Endothelial cell of umbilical vein (primary cell): Measurements from ENCODE around the gene EPHB6.

Source experiments
- EZH2 ChIP-seq: IDR thresholded peaks from 2 replicates; pipeline ENCODE4 v1.6.1; 2012; ENCODE audit warnings: borderline replicate concordance, low read depth, mild to moderate bottlenecking, moderate library complexity, low read length, inconsistent platforms; ENCODE audit not compliant: severe bottlenecking
- JUN ChIP-seq: IDR thresholded peaks from 2 replicates; pipeline ENCODE4 v1.6.1; 2011; ENCODE audit warnings: borderline replicate concordance, low read depth; ENCODE audit not compliant: insufficient read length, insufficient read depth
- POLR2A ChIP-seq: IDR thresholded peaks from 2 replicates; pipeline ENCODE4 v1.6.1; 2012; ENCODE audit warnings: low read depth, mild to moderate bottlenecking, control low read depth, low read length
- POLR2AphosphoS5 ChIP-seq: IDR thresholded peaks from 2 replicates; pipeline ENCODE4 v1.6.1; 2012; ENCODE audit warnings: low read depth, mild to moderate bottlenecking, control low read depth, low read length, moderate library complexity; ENCODE audit not compliant: insufficient read depth
- TF ChIP-seq, protein P1 (sequence below), 2 donors: IDR thresholded peaks; 1 replicate in 1 of 2; 2 replicates in 1 of 2; pipeline ENCODE4 v1.5.1; 2011; ENCODE audit warnings: low read length in 2 of 2, mild to moderate bottlenecking in 2 of 2, moderate library complexity in 2 of 2, control low read depth in 1 of 2, inconsistent platforms in 1 of 2, low read depth in 1 of 2; ENCODE audit not compliant: insufficient read depth in 1 of 2; ENCODE audit errors: extremely low read depth in 1 of 2

DNA sequence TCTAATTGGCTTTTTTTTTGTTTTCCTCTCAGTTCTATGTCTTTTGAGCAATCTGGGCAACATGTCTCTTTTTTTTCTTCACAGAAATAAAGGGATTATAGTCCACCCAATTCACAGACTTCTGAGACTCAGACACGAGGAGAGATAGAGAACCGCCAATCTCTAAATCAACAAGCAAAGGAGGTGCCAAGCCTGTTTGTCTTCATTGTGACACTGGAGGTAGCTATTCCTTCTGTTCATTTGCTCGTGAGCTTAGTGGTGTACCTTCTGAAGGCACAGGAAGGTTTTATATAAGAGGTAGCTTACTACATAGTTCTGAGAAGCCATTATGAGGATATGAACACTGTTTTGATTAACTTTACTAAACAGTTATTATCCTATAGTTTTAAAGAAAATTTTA, 6.1 kb downstream of the EPHB6 start:
- TF ChIP-seq, protein P1, sequence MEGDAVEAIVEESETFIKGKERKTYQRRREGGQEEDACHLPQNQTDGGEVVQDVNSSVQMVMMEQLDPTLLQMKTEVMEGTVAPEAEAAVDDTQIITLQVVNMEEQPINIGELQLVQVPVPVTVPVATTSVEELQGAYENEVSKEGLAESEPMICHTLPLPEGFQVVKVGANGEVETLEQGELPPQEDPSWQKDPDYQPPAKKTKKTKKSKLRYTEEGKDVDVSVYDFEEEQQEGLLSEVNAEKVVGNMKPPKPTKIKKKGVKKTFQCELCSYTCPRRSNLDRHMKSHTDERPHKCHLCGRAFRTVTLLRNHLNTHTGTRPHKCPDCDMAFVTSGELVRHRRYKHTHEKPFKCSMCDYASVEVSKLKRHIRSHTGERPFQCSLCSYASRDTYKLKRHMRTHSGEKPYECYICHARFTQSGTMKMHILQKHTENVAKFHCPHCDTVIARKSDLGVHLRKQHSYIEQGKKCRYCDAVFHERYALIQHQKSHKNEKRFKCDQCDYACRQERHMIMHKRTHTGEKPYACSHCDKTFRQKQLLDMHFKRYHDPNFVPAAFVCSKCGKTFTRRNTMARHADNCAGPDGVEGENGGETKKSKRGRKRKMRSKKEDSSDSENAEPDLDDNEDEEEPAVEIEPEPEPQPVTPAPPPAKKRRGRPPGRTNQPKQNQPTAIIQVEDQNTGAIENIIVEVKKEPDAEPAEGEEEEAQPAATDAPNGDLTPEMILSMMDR (IDR thresholded peaks at IDR 0.05; ENCODE audit: extremely low read depth in 1 of 2, insufficient read depth in 1 of 2, low read depth in 1 of 2, low read length in 2 of 2), result no peak
- TF ChIP-seq JUN (no peak), POLR2A (no peak), EZH2 (no peak), POLR2AphosphoS5 (no peak)
